Left colon (tissue), 2 donors: ENCODE data around the gene CAPN7. TPM values are rescaled to one million over a fixed set of nuclear protein-coding genes. Genes with fewer than 3 reads are reported as not detected.

ENCODE experiments used
- ATAC-seq: fragments of 200-7000 bp; cut with Tn5 transposase; one replicate; pipeline ENCODE4 v1.9.1; 2020; ENCODE audit warnings: mild to moderate bottlenecking, moderate library complexity
- DNase-seq, 2 donors: peaks; one replicate each; pipeline ENCODE4 v3.0.0-alpha.2; 2020
- intact Hi-C, 2 donors: fragments of 100-400 bp; cut with DNase I in 1 of 2; cut with micrococcal nuclease in 1 of 2; formaldehyde crosslinking; loops; one replicate each; pipeline versions ENCODE4 v1.11.2 to v1.14.0; 2022; cut with DNase I, micrococcal nuclease
- total RNA-seq, 2 donors: library from RNA; stranded (reverse); fragmentation: NEBNext Ultra II Directional; extraction: Animal tissue kit (Norgen Biotek cat#: 25700); gene quantifications; one replicate each; pipeline ENCODE4 v1.2.1, GENCODE V29; 2021
- donor health status: DM: no; HTN: no; CAD: no.
- donor health status: DM: yes; HTN: yes; CAD: no.

CAPN7 gene
- total RNA-seq, 2 donors from 2014 or later: 33.6 to 39.0 TPM

DNA sequence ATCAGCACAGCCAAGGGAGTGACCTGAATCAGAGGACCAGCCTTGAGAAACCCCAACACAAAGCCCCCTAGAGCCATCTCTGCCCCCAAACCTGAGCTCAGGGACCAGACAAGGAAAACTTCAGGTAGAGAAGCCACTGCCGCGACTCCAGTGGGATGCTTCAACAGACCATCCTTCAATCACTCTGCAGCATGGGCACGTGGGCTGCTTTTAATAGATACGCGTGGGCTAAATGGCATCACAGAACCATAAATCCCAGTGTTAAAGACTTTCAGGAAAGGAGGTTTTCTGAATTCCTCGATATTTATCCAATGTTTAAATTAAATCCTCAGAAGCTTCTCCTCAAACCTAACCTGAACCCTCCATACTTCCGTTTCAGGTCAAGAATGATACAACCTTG, 95.7 kb downstream of the CAPN7 start:
- no peak for DNase-seq
- intact Hi-C loops: no loop called here
- no peak for ATAC-seq

Other genes with a start within 250 kb of the CAPN7 start
- gene MRPS25, start 140.9 kb upstream of the CAPN7 start, total RNA-seq: 10 to 100 TPM; 68.3 to 82.7 TPM
- gene RBSN, start 107.1 kb upstream of the CAPN7 start, total RNA-seq: 10 to 100 TPM; 13.8 to 15.7 TPM
- gene SH3BP5, start 126.3 kb downstream of the CAPN7 start, total RNA-seq: 10 to 100 TPM in 1 of 2 donors, 1 to 10 TPM in 1; 7.6 to 12.1 TPM
- gene METTL6, start 221.3 kb downstream of the CAPN7 start, total RNA-seq: 1 to 10 TPM; 6.3 to 8.0 TPM
- gene EAF1, start 221.4 kb downstream of the CAPN7 start, total RNA-seq: 10 to 100 TPM; 21.4 to 22.4 TPM